Glutamatergic neuron (in vitro differentiated cells): ENCODE data around the gene MAPT. TPM values are rescaled to one million over a fixed set of nuclear protein-coding genes. Genes with fewer than 3 reads are reported as not detected.

Experiments used
- DNase-seq: peaks from one replicate; pipeline ENCODE4 v3.0.0; 2022
- H3K27ac Mint-ChIP-seq: one replicate; pipeline ENCODE4 v1.8.0; 2020; ENCODE audit warnings: mild to moderate bottlenecking, mixed read lengths, inconsistent platforms; ENCODE audit not compliant: unreplicated experiment
- H3K27me3 Mint-ChIP-seq: one replicate; pipeline ENCODE4 v1.8.0; 2020; ENCODE audit warnings: mild to moderate bottlenecking, moderate library complexity, mixed read lengths, inconsistent platforms; ENCODE audit not compliant: unreplicated experiment
- H3K36me3 Mint-ChIP-seq: one replicate; pipeline ENCODE4 v1.8.0; 2020; ENCODE audit warnings: mild to moderate bottlenecking, mixed read lengths, inconsistent platforms; ENCODE audit not compliant: unreplicated experiment
- H3K4me1 Mint-ChIP-seq: one replicate; pipeline ENCODE4 v1.8.0; 2020; ENCODE audit warnings: mild to moderate bottlenecking, low read depth, mixed read lengths, inconsistent platforms; ENCODE audit not compliant: unreplicated experiment
- H3K4me3 Mint-ChIP-seq: one replicate; pipeline ENCODE4 v1.8.0; 2020; ENCODE audit warnings: mild to moderate bottlenecking, mixed read lengths, inconsistent platforms; ENCODE audit not compliant: unreplicated experiment
- H3K9me3 Mint-ChIP-seq: one replicate; pipeline ENCODE4 v1.8.0; 2020; ENCODE audit warnings: mild to moderate bottlenecking, moderate library complexity, mixed read lengths, inconsistent platforms; ENCODE audit not compliant: unreplicated experiment
- total RNA-seq: library from RNA; stranded (reverse); fragmentation: NEBNext Ultra II Directional; extraction: Animal tissue kit (Norgen Biotek cat#: 25700); gene quantifications from one replicate; pipeline ENCODE4 v1.2.1, GENCODE V29; 2021; ENCODE audit not compliant: unreplicated experiment
- TF ChIP-seq, protein P1 (sequence below): fragments of 200-600 bp; sonication (generic); IDR thresholded peaks from one replicate; pipeline ENCODE4 v1.5.0; 2021; ENCODE audit not compliant: partially characterized antibody, unreplicated experiment

MAPT gene
- total RNA-seq, 1 donor from 2014 or later: 123 TPM

DNA sequence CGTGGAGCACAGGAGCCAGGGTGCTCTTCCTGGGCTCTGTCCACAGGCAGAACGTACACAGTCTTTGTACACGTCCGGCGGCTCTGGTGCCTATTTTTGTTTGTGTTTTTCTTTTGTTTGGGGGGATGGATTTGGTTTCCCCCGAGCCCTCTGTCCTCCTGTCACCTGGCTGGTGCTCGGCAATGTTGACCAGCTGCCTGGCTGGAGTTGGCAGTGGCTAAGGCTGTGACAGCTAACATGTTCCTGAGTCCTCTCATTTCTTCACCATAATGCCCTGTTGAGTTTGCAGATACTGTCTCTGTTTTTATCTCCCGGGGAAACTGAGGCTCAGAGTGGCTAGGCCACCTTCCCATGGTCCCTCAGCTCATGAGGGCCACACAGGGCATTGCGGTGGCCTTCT is 25.7 kb downstream of the MAPT start:
- H3K27me3 Mint-ChIP-seq: peaks cover 3% of the 10 kb centered on the region

DNA sequence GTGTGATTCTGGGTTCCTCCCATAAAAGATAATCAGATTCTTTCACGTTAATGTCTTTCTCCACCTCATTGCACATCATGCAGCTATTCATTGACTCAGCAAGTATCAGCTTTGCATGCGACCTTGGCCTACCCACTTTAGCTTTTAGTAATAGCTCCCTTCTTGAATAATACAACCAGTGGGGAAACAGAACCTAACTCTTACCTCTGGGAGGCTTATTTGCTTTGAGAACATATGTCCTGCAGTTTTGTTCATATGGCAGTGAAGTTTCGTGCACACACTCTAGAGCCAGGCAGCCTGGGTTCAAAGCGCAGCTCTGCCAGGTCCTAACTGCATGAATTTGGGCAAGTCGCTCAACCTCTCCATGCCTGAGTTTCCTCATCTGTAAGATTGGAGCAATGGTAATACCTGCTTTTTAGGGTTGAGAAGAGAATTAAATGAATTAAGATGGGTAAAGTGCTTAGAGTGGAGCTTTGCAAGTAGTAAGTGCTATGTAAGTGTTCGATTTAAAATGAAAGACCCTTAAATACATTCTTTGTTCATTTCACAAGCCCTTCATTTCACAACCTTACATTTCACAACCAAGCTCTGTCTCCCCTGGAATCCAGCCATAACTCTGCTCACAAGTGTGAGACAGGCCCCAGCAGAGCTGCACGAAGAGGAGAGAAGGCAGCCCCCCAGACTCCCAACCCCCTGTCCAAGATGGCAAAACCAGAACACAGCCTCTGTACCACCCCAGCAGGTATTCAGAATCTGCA is 29.3 kb downstream of the MAPT start:
- H3K9me3 Mint-ChIP-seq: peaks cover 7% of the 10 kb centered on the region
- no peaks in the 10 kb centered on the region for H3K4me1 Mint-ChIP-seq
- no peak overlapping the region for H3K27ac Mint-ChIP-seq
- TF ChIP-seq, protein P1, sequence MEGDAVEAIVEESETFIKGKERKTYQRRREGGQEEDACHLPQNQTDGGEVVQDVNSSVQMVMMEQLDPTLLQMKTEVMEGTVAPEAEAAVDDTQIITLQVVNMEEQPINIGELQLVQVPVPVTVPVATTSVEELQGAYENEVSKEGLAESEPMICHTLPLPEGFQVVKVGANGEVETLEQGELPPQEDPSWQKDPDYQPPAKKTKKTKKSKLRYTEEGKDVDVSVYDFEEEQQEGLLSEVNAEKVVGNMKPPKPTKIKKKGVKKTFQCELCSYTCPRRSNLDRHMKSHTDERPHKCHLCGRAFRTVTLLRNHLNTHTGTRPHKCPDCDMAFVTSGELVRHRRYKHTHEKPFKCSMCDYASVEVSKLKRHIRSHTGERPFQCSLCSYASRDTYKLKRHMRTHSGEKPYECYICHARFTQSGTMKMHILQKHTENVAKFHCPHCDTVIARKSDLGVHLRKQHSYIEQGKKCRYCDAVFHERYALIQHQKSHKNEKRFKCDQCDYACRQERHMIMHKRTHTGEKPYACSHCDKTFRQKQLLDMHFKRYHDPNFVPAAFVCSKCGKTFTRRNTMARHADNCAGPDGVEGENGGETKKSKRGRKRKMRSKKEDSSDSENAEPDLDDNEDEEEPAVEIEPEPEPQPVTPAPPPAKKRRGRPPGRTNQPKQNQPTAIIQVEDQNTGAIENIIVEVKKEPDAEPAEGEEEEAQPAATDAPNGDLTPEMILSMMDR: no peak
- H3K36me3 Mint-ChIP-seq: peaks cover 18% of the 10 kb centered on the region
- H3K4me3 Mint-ChIP-seq: no peak overlapping the region
- no peaks in the 10 kb centered on the region for H3K27me3 Mint-ChIP-seq
- DNase-seq: no peak

More for the DNA sequence above, 25.7 kb downstream of the MAPT start:
- TF ChIP-seq, protein P1: no peak
- H3K36me3 Mint-ChIP-seq: peaks cover 2% of the 10 kb centered on the region
- H3K27ac Mint-ChIP-seq: no peak overlapping the region
- H3K4me1 Mint-ChIP-seq: peaks cover 3% of the 10 kb centered on the region
- no peak overlapping the region for H3K4me3 Mint-ChIP-seq
- H3K9me3 Mint-ChIP-seq: peaks cover 5% of the 10 kb centered on the region
- DNase-seq: no peak

DNA sequence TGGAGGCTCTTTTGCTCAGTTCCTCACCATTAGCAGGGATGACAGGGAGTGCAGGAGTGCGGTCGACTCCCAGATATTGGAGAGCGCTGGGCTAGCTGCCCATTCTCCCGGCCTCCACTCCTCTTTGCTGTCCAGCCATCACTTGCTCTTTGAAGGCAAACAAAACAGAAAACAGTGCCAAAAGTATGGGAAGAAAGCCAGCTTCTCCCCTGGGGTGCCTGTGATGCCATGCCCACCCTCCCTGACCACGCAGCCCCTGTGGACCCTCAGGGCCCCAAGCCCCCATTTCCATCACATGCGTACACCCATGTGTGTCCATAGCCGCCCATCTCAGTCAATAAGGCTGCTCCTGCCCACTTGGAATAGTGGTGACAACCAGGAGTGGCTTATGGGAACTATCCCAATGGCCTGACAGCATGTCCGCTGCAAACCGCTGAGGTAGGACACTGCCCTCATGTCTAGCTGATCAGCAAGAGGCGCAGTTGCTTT is 30.0 kb downstream of the MAPT start:
- peaks cover 7% of the 10 kb centered on the region for H3K9me3 Mint-ChIP-seq
- TF ChIP-seq, protein P1: no peak
- no peaks in the 10 kb centered on the region for H3K27me3 Mint-ChIP-seq
- no peaks in the 10 kb centered on the region for H3K4me1 Mint-ChIP-seq
- H3K36me3 Mint-ChIP-seq: peaks cover 18% of the 10 kb centered on the region
- no peak for DNase-seq
- no peak overlapping the region for H3K27ac Mint-ChIP-seq
- no peak overlapping the region for H3K4me3 Mint-ChIP-seq

DNA sequence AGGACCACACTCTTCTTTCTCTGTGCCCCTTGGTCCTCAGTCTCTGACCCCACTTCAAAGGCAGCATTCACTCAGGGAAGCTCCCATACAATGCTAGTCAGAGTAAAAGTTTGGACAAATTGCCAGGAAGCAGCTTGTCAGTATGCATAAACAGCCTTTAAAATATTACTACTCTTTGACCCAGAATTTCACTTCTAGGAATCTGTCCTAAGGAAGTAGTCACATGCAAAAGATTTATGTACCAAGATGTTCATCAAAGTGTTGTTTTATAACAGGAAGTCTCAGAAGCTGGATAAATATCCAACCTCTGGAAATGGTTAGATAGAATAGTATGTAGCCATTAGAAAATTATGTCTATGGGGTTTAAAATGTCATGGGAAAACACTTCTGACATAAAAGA is 31.0 kb downstream of the MAPT start:
- Mint-ChIP-seq H3K36me3 (peaks cover 21% of the 10 kb centered on the region), H3K4me1 (no peaks in the 10 kb centered on the region), H3K27ac (no peak overlapping the region), H3K4me3 (no peak overlapping the region), H3K27me3 (no peaks in the 10 kb centered on the region), H3K9me3 (peaks cover 7% of the 10 kb centered on the region)
- no peak for DNase-seq
- TF ChIP-seq, protein P1: no peak

- Mint-ChIP-seq H3K27ac (no peak overlapping the region), H3K4me1 (no peaks in the 10 kb centered on the region), H3K27me3 (no peaks in the 10 kb centered on the region), H3K4me3 (no peak overlapping the region), H3K9me3 (peaks cover 7% of the 10 kb centered on the region), H3K36me3 (peaks cover 21% of the 10 kb centered on the region)
- DNase-seq: no peak
- TF ChIP-seq, protein P1: no peak
Observed at GRCh38 chr17:45927247-45927646, 32.9 kb downstream of the MAPT start.
